Muscle of arm (tissue), 12 donors: Measurements from ENCODE around the gene SUDS3. TPM values are rescaled to one million over a fixed set of nuclear protein-coding genes. Genes with fewer than 3 reads are reported as not detected.
A peak's percentile ranks its signal among the peaks of the same experiment; 100 is the strongest.
"Not testable (repeated sequence)": the region's sequence is repeated elsewhere in the genome, so short reads cannot be mapped to it uniquely, and the experiment has no call there.

Experiments
- DNase-seq: peaks from one replicate; pipeline ENCODE4 v3.0.0-alpha.2; 2013
- polyA plus RNA-seq, 12 donors: library from polyadenylated mRNA; unstranded; fragments of 120-200 nt; gene quantifications; one replicate each; pipeline ENCODE4 v1.2.1, GENCODE V29; 2013; ENCODE audit not compliant: insufficient read length in 12 of 12

The SUDS3 gene
- polyA plus RNA-seq, 12 donors, result 28.7 to 85.5 (median 34.0) TPM

- DNase-seq, result no peak
Observed at GRCh38 chr12:118391424-118391823, 15.1 kb downstream of the SUDS3 start.

GRCh38 chr12:118391836-118392235, 15.5 kb downstream of the SUDS3 start:
- no peak for DNase-seq

- peak; percentile 7 for DNase-seq
Observed at GRCh38 chr12:118397708-118398440, 21.5 kb downstream of the SUDS3 start.

- DNase-seq, result no peak
Observed at GRCh38 chr12:118398524-118398923, 22.2 kb downstream of the SUDS3 start.

GRCh38 chr12:118398940-118399339, 22.6 kb downstream of the SUDS3 start:
- DNase-seq, result no peak

- DNase-seq, result no peak
Observed at GRCh38 chr12:118402251-118402650, 25.9 kb downstream of the SUDS3 start.

- peak; percentile 33 for DNase-seq
Observed at GRCh38 chr12:118404876-118405521, 28.6 kb downstream of the SUDS3 start.

- DNase-seq, result not testable (repeated sequence)
Observed at GRCh38 chr12:118408241-118408640, 31.9 kb downstream of the SUDS3 start.

- no peak for DNase-seq
Observed at GRCh38 chr12:118409834-118410233, 33.5 kb downstream of the SUDS3 start.

GRCh38 chr12:118417942-118418341, 41.6 kb downstream of the SUDS3 start:
- DNase-seq, result no peak

- DNase-seq, result no peak
Observed at GRCh38 chr12:118418385-118419057, 42.2 kb downstream of the SUDS3 start.

GRCh38 chr12:118420673-118421072, 44.3 kb downstream of the SUDS3 start:
- DNase-seq, result no peak

GRCh38 chr12:118424884-118425283, 48.5 kb downstream of the SUDS3 start:
- no peak for DNase-seq

- DNase-seq, result no peak
Observed at GRCh38 chr12:118425364-118425763, 49.0 kb downstream of the SUDS3 start.

- DNase-seq, result no peak
Observed at GRCh38 chr12:118427819-118428218, 51.5 kb downstream of the SUDS3 start.

- DNase-seq, result no peak
Observed at GRCh38 chr12:118428643-118429042, 52.3 kb downstream of the SUDS3 start.

- no peak for DNase-seq
Observed at GRCh38 chr12:118429688-118430383, 53.5 kb downstream of the SUDS3 start.

- no peak for DNase-seq
Observed at GRCh38 chr12:118430516-118430915, 54.2 kb downstream of the SUDS3 start.

- DNase-seq, result no peak
Observed at GRCh38 chr12:118432812-118433545, 56.6 kb downstream of the SUDS3 start.

- no peak for DNase-seq
Observed at GRCh38 chr12:118436002-118436730, 59.8 kb downstream of the SUDS3 start.

- DNase-seq, result no peak
Observed at GRCh38 chr12:118436986-118437385, 60.6 kb downstream of the SUDS3 start.
